GM18505 (cell line): ENCODE measurements around the gene CELA1.
"Not testable (repeated sequence)": the region's sequence is repeated elsewhere in the genome, so short reads cannot be mapped to it uniquely, and the experiment has no call there.

Source experiments
- ATAC-seq: cut with Tn5 transposase; IDR thresholded peaks from one replicate; pipeline ENCODE4 v1.9.1; 2021; ENCODE audit not compliant: unreplicated experiment
- POLR2A ChIP-seq: IDR thresholded peaks from 4 replicates; pipeline ENCODE4 v1.6.1; 2011; ENCODE audit warnings: borderline replicate concordance; ENCODE audit not compliant: insufficient read depth, insufficient read length; ENCODE audit errors: extremely low read depth

The CELA1 gene

DNA sequence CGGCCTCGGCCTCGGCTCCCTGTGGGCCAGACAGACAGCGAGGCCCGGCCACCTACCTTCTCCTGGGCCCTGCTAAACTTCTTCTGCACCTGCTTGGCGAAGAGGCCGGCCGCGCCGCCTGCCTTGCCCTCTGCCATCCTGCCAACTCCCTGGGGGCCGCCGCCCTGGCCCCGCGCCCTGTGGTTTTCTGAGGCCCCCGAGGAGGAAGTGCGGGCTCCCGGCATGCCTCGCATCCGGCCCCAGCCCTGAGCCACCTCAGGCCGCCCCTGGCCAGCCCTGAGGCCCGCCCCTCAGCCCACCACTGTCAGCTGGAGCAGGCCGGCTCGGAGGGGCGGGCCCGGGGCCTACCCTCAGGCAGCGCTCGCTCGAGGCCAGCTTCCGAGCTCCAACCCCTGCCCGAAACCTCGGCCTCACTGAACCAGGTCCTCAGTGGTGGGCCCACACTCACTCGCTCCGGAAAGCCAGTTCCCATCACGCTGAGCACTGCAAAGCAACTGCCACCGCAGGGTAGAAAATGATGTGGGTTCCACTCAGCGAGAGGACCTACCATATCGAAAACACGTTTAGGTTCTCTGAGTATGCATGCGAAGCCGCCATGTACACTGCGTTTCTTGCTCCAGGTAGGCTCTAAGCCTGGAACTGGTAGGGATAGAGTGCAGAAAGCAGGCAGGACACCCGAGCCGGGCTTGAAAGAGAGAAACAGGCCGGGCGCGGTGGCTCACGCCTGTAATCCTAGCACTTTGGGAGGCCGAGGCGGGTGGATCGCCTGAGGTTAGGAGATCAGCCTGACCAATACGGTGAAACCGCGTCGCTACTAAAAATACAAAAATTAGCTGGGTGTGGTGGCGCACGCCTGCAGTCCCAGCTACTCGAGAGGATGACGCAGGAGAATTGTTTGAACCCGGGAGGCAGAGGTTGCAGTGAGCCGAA lies 22.2 kb downstream of the CELA1 start, which contains the start of gene BIN2:
BIN2 (minus strand) TSS at position 209 of the 930 bp plus-strand sequence; CDS start at position 137, 72 bp downstream.
- ATAC-seq = peak; percentile 54
- TF ChIP-seq POLR2A = peak; percentile 80

GRCh38 chr12:51323317-51323960 lies 23.0 kb downstream of the CELA1 start:
- no peak for ATAC-seq

GRCh38 chr12:51322452-51322851 lies 24.0 kb downstream of the CELA1 start:
- TF ChIP-seq POLR2A = no peak
- no peak for ATAC-seq

More at GRCh38 chr12:51323317-51323960, 23.0 kb downstream of the CELA1 start:
- TF ChIP-seq POLR2A = peak; percentile 47

DNA sequence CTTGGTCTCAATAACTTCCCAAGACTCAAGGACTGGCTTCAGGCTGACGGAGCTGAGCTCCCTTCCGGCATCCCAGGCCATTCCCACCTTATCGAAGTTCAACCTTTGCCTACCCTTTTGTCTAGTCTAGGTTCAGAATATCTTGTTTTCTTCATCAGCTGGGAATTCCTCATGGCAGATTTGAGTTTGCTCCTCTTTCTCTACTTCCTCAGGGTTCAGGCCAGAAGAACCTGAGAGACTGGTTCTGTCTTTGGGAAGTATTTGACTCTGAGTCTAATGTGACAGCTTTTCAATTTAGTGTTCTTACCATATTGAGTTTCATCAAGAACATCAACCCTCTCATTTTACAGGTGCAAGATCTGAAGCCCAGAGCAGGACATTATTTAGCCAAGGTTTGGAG lies 24.6 kb downstream of the CELA1 start:
- ATAC-seq = no peak
- no peak for TF ChIP-seq POLR2A

GRCh38 chr12:51320695-51321320 lies 25.7 kb downstream of the CELA1 start:
- TF ChIP-seq POLR2A = no peak
- ATAC-seq = no peak

DNA sequence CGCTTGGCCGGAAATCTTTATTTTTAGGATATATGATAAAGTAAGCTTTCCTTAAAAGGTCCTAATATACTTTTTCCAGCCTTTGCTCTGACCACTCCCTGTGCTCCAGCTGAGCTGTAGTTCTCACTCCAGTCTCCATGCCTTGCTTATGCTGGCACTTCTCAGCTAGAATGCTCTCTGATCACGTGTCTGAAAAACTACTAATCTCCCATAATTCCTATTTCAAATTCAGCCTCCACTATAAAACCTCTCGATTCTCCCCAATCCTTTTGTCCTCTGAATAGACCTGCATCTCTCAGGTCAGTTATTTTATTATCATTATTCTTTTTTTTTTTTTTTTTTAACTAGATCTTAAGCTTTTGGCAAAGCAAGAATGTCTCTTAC lies 26.2 kb downstream of the CELA1 start:
- no peak for ATAC-seq

GRCh38 chr12:51318846-51319599 lies 27.5 kb downstream of the CELA1 start:
- no peak for ATAC-seq
- no peak for TF ChIP-seq POLR2A

More for the DNA sequence above, 26.2 kb downstream of the CELA1 start:
- TF ChIP-seq POLR2A = no peak

- not testable (repeated sequence) for ATAC-seq
Observed at GRCh38 chr12:51318057-51318806, 28.2 kb downstream of the CELA1 start.

DNA sequence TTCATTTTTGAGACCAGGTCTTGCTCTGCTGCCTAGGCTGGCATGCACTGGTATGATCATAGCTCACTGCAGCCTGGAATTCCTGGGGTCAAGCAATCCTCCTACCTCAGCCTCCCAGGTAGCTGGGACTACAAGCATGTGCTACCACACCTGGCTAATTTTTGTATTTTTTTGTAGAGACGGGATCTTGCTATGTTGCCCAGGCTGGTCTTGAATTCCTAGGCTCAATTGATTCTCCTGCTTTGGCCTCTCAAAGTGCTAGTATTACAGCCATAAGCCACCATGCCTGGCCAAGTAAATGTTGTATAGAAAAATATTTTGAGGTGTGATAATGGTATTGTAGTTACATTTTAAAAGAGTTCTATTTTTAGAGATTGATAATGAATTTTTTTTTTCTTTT lies 35.1 kb downstream of the CELA1 start:
- TF ChIP-seq POLR2A = no peak
- no peak for ATAC-seq

DNA sequence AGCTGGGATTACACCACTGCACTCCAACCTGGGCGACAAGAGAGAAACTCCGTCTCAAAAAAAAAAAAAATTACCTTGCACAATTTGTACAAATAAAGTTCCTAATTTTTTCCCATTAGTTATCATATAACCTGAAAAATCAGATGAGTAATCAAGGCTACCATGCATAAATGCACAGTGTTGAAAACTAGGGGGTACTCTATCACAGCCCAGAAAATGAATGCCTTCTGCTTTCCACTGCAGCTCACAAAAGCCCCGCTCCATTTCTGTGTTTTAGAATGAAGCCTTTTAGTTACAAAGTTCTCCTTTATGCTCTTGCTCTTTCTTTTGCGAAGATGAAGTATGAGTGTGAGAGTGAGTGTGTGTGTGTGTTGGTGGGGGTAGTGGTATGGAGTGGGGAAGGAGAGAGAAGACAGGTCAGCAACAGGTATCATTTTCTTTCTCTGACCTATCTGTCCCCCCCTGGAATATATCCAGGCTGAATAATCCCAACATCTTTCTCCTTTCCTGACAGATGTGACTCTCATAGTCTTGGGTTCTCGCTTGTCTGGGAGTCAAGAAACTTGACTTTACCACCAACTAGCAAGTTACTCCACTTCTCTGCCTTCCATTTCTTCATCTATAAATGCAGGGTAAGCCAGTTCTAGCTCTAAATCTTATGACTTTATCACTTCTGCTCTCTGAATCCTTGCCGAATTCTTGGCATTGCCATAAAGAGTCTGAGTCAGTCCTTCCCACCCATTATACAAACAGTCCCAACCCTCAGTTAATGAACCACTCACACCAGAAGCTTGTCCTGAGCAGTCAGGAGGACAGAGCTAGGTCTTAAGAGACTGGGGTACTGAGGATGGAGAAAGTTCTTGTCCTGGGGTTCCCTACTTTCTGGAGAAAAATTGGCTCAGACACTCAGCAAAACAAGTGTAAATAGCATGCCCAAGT lies 38.6 kb downstream of the CELA1 start:
- ATAC-seq = no peak

GRCh38 chr12:51306507-51306906 lies 40.0 kb downstream of the CELA1 start:
- ATAC-seq = no peak
- no peak for TF ChIP-seq POLR2A

More for the DNA sequence above, 38.6 kb downstream of the CELA1 start:
- TF ChIP-seq POLR2A = no peak

GRCh38 chr12:51300768-51301167 lies 45.7 kb downstream of the CELA1 start:
- not testable (repeated sequence) for ATAC-seq
